ENCODE data around the gene GABRR3.

Gene GABRR3

DNA sequence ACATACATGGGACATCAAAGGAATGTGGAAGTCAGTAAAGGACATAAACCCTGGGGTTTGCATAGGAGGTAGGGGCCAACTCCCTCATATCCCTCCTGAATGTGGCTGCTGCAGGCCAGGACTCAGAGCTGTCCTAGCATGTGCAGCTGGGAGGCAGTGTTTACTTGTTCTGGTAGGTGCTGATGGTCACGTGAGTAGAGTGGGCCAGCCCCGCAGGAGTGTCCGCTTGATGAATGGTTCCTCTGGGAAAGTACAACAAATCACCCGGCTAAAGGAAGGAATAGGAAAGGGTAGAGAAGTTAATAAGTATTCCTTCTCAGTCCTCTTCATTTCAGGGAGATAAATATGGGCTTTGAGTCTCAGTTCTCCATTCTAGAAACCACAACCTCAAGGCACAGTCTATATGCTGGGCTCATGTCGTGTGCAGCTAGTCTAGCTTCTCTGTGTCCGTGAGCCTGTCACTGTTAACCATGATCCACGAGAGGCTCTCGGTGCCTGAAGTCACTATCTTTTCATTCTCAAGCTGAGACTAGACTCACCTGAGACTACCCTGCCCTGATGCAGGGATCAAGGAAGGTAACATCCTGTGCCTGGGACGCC lies 80.8 kb downstream of the GABRR3 start:
- DNase-seq, result no peak

GRCh38 chr3:97952872-97953271 lies 82.2 kb downstream of the GABRR3 start:
- no peak for DNase-seq

DNA sequence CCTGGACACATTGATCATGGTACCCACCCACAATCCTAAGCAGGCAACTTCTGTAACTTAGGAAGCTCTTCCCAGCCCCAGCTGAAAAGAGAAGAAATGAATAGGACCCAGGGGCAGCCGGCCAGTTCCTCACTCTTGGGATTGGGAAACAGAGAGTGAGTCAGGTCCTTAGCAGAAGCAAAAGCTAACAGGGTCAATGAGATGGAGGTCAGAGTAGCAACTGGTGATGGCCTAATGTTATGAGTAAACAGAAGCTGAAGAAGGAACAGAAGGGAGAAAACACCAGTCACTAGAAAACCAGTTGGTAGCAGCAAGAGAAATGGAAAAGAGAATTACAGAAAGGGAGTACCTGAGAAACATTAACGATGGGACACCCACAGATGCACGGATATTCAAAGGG lies 82.8 kb downstream of the GABRR3 start:
- DNase-seq, result no peak

DNA sequence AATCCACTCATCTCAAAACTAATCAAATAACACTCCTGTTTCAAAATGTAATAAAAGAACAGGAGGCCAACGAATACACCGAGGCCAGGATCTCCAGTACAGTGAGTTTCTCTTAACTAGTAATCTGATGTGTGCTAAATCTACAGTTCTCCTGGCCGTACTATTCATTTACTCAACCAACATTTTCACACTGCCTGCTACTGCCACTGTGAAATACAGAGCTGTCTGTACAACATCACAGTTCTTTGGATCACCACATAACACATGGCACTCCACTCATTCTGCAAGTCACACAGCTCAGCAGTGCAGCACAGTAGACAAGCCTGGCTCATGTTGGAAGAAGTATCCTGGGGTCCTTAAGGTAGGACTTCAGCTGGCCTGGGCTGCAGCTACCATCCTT lies 84.8 kb downstream of the GABRR3 start:
- DNase-seq, result no peak

DNA sequence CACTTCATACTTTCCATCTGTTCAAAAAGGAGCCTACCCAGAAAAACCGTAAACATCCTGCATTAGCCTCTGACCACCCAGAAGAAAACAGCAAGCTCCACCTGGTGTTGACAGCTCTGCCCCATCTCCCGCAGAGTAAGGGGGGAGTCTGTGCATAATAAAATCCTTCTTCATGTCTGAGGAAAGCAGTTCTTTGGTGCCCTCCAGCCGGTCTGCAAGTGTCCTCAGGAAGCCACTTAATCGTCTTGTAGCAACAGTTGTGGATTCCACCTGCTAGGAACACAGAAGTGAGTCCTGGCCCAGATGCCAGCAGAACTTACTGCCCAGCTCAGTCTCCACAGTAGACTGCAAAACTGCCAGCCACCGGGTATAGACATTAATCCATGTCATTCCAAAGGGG lies 85.4 kb downstream of the GABRR3 start:
- DNase-seq, result no peak

DNA sequence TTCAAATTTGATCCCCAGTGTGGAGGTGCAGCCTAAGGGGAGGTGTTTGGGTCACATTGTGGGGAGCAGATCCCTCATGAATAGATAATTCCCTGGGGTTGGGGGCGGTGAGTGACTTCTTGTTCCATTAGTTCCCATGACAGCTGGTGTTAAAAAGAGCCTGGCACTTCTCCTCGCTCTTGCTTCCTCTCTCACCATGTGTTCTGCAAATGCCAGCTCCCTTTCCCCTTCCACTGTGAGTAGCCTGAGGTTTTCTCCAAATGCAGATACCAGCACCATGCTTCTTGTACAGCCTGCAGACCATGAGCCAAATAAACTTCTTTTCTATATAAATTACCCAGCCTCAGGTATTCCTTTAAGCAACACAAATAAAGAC lies 86.0 kb downstream of the GABRR3 start:
- DNase-seq, result no peak

GRCh38 chr3:97948351-97949109 lies 86.6 kb downstream of the GABRR3 start:
- DNase-seq, result no peak

- DNase-seq, result no peak
Measured at GRCh38 chr3:97942801-97943546, 92.1 kb downstream of the GABRR3 start.

DNA sequence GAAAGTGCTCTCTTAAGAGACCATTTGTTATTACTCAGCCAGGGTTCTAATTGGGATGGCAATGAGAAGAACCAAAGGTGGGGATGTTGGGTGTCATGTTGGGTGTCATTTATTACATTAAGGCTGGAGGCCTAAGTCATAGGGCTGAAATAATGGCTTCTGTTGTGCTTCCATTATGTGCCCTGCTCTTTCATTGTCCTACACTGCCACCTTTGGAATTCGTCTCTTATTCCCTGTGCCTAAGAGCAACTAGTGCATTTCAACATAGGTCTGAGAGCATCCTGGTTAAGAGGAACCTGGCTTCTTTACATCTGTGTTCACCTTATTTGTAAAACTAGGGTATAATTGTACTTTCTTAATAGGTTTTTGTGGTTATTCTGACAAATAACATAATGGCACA lies 95.1 kb downstream of the GABRR3 start:
- DNase-seq, result no peak

DNA sequence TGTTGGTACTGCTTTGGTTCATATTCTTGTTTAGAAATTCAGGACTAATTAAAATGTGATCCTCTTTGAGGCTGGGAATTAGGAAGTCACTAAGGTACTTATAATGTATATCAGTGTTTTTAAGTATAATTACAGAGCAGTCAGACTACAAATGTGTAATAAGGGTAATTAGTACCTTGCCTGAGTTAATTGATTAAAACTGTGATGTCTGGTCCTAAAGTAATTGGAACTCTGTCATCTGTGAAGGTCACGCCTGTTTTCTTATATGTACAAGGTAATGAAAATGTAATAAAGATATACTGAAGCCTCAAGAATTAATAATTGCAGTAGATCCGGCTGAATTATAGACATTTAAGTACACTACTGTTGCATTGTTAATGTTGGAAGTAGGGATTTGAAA lies 95.7 kb downstream of the GABRR3 start:
- no peak for DNase-seq

DNA sequence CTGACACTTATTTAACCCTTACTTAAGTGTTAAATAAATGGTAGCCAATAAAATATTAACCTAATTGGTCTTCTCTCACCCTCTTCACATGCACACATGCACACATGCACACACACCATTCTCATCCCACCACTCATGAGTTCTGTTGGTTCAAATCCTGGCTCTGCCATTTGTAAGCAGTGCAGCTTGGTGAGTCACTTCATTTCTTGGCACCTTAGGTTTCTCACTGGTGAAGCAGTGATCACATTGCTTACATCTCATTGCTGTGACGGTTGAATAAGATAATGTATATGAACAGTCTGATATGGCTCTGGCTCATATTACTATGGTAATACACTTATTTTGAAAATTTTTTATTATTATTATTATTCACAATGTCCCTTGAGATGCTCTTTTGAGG lies 96.7 kb downstream of the GABRR3 start:
- no peak for DNase-seq

GRCh38 chr3:97937205-97937604 lies 97.9 kb downstream of the GABRR3 start:
- no peak for DNase-seq

- DNase-seq, result no peak
Measured at GRCh38 chr3:97935842-97936241, 99.3 kb downstream of the GABRR3 start.
